Glomerular visceral epithelial cell (primary cell): ENCODE results near the gene DAD1.

ENCODE experiments used
- DNase-seq: peaks from one replicate; pipeline ENCODE4 v3.0.0-alpha.2; 2016; ENCODE audit errors: extremely low spot score

The DAD1 gene

GRCh38 chr14:22536853-22537338, 52.1 kb downstream of the DAD1 start:
- DNase-seq, result peak; percentile 88

DNA sequence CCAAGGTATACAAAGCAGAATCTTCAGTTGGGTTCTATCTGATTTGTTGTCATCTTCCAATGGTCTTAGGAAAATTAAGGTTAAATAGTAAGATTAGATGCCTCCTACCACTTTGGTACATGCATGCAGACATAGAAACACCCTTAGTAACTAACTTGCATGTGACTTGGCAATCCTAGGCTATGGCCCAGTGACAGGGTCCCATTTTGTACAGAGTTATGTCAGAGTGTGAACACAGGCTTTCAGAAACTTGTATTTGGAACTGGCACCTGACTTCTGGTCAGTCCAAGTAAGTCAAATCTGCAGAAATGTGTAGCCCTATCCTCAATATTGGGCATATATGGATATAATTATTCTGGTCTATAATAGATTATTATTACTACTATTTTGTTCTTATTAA, 53.1 kb downstream of the DAD1 start:
- DNase-seq, result no peak

- no peak for DNase-seq
Measured at GRCh38 chr14:22535126-22535525, 53.9 kb downstream of the DAD1 start.

- DNase-seq, result no peak
Measured at GRCh38 chr14:22534547-22534946, 54.5 kb downstream of the DAD1 start.

DNA sequence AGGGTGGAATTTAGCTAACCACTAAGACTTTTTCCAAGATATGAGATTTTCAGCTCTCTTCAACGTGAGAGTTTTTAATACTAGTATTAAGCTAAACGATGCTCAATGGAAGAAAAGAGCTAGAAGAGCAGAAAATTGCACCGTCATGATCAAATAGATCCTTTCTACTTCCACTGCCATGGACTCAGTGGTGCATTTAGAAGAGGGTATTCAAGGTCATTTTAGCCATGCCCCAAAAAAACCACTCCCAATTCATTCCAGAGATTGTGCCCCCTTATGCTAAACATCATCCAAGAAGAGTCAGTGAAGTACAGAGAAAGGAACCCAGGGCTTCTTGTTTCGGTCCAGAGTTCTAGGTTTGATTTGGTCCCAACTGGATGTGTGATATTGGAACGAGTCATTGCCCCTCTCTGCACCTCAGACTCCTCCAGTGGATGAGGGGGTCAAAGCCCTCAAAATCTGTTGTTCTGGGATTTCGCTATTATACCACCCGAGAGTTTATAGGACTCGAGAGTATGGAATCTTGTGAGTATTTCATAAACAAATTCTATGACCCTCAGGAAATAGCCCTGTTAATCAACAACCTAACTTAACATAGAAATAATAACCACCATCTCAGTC, 55.2 kb downstream of the DAD1 start:
- no peak for DNase-seq

DNA sequence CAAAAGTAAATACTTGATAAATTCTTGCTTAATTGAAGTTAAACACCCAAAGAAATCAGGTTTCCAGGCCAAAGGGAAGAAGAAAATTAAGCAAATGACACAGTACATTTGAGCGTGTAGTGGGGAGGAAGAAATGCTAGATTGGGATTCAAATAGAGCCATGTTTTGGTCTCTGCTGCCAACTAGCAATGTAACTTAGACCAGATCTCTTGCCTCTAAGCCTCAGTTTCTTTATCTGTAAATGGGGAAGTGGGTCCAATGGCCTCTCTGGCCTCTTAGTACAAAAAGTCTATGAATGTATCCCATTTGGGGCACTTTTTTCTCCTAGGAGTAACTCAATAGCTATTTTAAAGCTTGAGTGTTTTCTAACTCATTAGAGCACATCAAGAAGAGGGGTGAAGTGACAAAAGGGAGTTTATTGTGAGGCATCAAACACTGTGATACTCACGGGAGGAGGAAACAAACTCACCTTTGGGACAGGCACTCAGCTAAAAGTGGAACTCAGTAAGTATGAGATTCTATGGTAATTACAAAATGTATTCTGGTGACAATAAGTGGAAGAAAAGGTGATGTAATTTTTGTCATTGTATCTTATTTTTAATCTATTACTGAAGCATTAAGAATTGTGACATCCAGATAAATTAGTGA, 55.8 kb downstream of the DAD1 start:
- no peak for DNase-seq

DNA sequence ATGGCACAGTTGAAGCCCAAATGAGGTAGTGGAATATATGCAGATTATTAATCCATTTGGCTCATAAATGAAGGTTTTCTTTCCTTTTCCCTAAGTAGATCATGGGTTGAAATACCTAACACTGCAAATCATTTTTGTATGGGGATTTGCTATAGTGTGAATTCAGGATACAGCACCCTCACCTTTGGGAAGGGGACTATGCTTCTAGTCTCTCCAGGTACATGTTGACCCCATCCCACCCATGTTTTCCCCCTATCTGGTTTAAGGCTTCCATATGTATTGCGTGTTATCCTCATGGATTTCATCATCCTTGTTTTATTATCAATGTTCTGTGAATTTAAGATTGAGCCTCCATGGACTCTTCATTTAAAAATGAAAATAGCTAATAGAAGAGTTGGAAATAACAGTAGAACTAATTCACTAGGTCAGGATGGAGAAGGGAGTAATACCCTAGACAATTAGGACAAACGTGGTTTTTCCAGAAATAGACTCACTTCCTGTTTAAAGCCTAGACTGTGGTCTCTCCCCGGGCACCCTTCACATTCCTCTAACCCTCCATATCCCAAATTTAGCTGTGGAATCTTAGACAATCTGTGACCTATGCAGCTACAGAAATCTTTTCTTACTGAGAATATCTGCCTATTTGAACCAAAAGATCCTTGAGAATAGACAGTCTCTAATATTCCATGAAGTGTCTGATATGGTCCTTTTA, 56.5 kb downstream of the DAD1 start:
- peak; percentile 33 for DNase-seq

DNA sequence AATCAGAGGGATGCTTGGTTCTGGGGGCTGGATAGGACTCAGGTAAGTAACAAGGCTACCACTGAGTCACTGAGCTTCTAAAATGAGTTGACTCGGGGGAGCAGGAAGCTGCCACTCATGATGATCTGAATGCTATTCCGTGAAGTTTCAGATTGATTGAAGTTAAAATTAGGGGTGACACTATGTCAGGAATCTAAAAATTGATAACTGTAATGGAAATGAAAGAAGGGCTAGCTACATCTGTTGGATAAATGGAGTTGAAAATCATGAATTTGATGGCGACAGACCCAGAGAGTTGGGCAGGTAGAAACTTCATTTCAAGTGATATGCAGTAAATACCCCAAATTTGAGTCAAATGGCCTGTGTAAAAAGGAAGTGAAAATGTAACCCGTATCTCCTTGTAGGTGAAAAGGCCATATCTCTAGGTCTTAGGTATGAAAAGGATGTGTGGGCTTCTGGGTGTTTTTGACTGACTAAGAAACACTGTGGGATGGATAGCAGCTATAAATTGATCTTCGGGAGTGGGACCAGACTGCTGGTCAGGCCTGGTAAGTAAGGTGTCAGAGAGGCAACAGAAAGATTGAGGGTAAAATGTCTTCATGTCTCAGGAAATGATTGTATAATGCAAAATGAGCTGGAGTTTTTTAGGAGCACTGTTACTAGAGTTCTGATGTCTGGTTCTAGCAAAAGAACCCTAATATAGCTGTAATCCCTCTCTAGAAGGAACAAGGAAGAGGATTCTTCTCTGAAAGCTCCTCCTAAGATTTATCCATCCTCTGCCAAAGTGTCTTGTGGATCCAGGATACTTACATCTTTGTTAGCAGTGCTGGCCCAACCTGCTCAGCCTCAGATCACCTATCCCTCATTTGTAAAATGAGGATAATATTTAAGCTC, 57.3 kb downstream of the DAD1 start:
- no peak for DNase-seq

GRCh38 chr14:22530127-22530526, 58.9 kb downstream of the DAD1 start:
- no peak for DNase-seq

DNA sequence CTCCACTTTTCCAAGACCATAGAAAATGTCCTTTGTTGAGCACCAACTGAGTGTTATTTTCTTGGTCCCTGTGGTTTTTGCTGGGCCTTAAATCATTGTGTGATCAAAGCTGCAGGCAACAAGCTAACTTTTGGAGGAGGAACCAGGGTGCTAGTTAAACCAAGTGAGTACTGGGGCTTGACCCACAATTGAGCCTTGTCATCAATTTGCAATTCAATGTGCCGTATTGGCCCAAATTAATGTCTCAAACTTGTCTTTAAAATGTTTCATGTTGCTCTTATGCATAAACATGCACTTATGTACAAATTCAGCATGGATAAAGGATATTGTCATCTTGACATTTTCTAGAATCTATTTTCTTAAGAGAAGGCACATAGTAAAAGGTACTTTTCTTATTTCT, 62.3 kb downstream of the DAD1 start:
- DNase-seq, result no peak

- no peak for DNase-seq
Measured at GRCh38 chr14:22526218-22526617, 62.8 kb downstream of the DAD1 start.

- no peak for DNase-seq
Measured at GRCh38 chr14:22524784-22525161, 64.3 kb downstream of the DAD1 start.

GRCh38 chr14:22524115-22524783, 64.8 kb downstream of the DAD1 start:
- DNase-seq, result no peak

- no peak for DNase-seq
Measured at GRCh38 chr14:22523283-22523682, 65.7 kb downstream of the DAD1 start.

- no peak for DNase-seq
Measured at GRCh38 chr14:22522466-22522957, 66.5 kb downstream of the DAD1 start.

DNA sequence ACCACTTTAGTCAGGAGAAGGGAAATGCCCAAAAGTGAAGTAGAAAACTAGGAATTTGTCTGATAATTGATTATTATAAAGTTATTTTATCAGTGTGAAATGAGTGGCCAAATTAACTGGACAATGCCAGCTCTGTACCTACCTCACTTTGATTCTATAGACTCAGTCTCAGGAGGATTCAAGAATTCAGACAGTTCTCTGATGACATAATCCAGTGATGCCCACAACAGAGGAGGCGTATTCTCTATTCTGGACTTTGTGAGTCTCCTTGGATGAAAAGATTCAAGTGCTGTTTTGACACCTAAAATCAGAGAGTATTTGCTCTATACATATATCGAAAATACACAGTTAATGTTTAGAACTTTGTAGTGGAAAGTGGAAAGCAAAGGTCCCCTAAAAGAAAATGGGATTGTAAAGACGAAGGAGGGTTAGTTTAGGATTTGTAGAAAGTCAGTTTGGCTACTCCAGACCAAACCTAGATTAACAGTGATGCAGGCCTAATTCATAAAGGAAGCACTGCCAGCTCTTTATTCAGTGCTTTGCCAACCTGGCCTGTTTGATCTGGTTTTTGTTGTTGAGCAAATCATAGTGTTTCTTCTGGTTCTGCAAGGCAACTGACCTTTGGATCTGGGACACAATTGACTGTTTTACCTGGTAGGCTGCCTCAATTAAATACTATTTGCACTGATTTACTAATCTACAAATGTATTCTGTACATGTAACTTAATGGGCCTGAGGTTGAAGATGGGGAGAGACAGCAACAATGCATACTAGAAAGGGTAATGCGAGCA, 67.4 kb downstream of the DAD1 start:
- no peak for DNase-seq

GRCh38 chr14:22520796-22521195, 68.2 kb downstream of the DAD1 start:
- peak; percentile 12 for DNase-seq

- DNase-seq, result peak; percentile 66
Measured at GRCh38 chr14:22519877-22520685, 68.9 kb downstream of the DAD1 start.

DNA sequence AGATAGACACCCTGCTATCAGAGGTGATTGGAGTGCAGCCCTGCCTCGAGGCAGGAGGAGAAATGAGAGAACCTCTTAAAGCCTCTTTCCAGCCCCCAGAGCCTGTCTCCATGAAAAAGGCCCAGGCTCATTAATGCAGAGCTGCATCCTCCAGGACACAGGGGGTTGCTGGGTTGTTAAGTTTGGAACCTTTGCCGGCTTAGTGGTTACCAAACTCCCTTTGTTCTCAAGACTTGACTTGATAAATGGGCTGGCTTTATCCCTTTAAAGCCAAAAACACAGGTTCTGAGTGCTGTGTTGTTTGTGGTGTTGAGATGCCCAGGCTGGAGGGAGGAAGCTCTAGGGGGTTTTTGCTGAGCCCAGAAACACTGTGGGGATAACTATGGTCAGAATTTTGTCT, 71.0 kb downstream of the DAD1 start:
- DNase-seq, result no peak
